ENCODE measurements around the gene SETBP1.

GRCh38 chr18:44844486-44844885 is 163.8 kb downstream of the SETBP1 start:
- TF ChIP-seq HDAC3 (IDR thresholded peaks at IDR 0.05; ENCODE audit: borderline replicate concordance, partially characterized antibody) (no peak), FOXK2 (conservative IDR thresholded peaks at IDR 0.05 in 1 of 2, IDR thresholded peaks at IDR 0.05 in 1 of 2; ENCODE audit: low read depth in 2 of 2) (no peak), SRF (CRISPR knock-in tag; IDR thresholded peaks at IDR 0.05) (no peak), ETV6 (IDR thresholded peaks at IDR 0.05; ENCODE audit: borderline replicate concordance in 1 of 2, low read depth in 2 of 2, low read length in 1 of 2) (no peak), ETV6 (CRISPR knock-in tag; IDR thresholded peaks at IDR 0.05; ENCODE audit: borderline replicate concordance) (no peak), CBFB (CRISPR knock-in tag; IDR thresholded peaks at IDR 0.05) (no peak), PHB2 (IDR thresholded peaks at IDR 0.05; ENCODE audit: low read depth) (no peak), SIN3A (IDR thresholded peaks at IDR 0.05; ENCODE audit: borderline replicate concordance in 2 of 2, control insufficient read depth in 1 of 2, low read depth in 2 of 2, low read length in 2 of 2) (no peak), MXI1 (IDR thresholded peaks at IDR 0.05; ENCODE audit: low read depth, low read length) (no peak), ZNF124 (CRISPR knock-in tag; IDR thresholded peaks at IDR 0.05) (no peak), ZNF512 (tag; IDR thresholded peaks at IDR 0.05) (no peak), SIRT6 (IDR thresholded peaks at IDR 0.05; ENCODE audit: low read depth, low read length) (no peak), SMAD2 (IDR thresholded peaks at IDR 0.05; ENCODE audit: low read depth, low read length) (no peak)
